H1 (cell line): ENCODE results near the gene TNFRSF13B.

ENCODE experiments used
- CBX5 ChIP-seq: fragments of 300-800, 300-1000 bp; sonication (generic); IDR thresholded peaks from 2 replicates; pipeline ENCODE4 v1.7.1; 2016; ENCODE audit warnings: antibody characterized with exemption, low read length, low read depth
- CEBPB ChIP-seq: IDR thresholded peaks from 2 replicates; pipeline ENCODE4 v1.6.1; 2012; ENCODE audit warnings: low read depth, low read length
- POLR2AphosphoS5 ChIP-seq: IDR thresholded peaks from 2 replicates; pipeline ENCODE4 v1.6.1; 2011; ENCODE audit warnings: low read depth, low read length
- RAD21 ChIP-seq, 2 experiments: IDR thresholded peaks in 1 of 2; conservative IDR thresholded peaks in 1 of 2; 2 replicates each; pipeline ENCODE4 v1.6.1; 2011; ENCODE audit warnings: low read depth in 2 of 2, low read length in 2 of 2, improper control_type of control experiment in 1 of 2, inconsistent platforms in 1 of 2, mild to moderate bottlenecking in 1 of 2, moderate library complexity in 1 of 2
- RFX5 ChIP-seq: IDR thresholded peaks from 2 replicates; pipeline ENCODE4 v1.6.1; 2011; ENCODE audit warnings: low read depth, low read length, improper control_type of control experiment, borderline replicate concordance
- SP2 ChIP-seq: IDR thresholded peaks from 2 replicates; pipeline ENCODE4 v1.6.1; 2012; ENCODE audit warnings: mild to moderate bottlenecking, low read length, inconsistent platforms
- SRF ChIP-seq: IDR thresholded peaks from 2 replicates; pipeline ENCODE4 v1.6.1; 2011; ENCODE audit warnings: mild to moderate bottlenecking, low read depth, low read length, moderate library complexity
- YY1 ChIP-seq: IDR thresholded peaks from 2 replicates; pipeline ENCODE4 v1.6.1; 2011; ENCODE audit warnings: low read depth, mild to moderate bottlenecking, low read length

GRCh38 chr17:16987066-16987829 is 15.3 kb upstream of the TNFRSF13B start:
- TF ChIP-seq SRF (no peak), RFX5 (no peak), POLR2AphosphoS5 (no peak), RAD21 (IDR thresholded peaks at IDR 0.05 in 1 of 2, conservative IDR thresholded peaks at IDR 0.05 in 1 of 2; ENCODE audit: low read depth in 2 of 2, low read length in 2 of 2) (no peak), SP2 (no peak), YY1 (no peak), CEBPB (no peak), CBX5 (no peak)
